Posterior cingulate gyrus (tissue), 11 donors: ENCODE results near the gene RIMKLB.
"Not testable (repeated sequence)": the region's sequence is repeated elsewhere in the genome, so short reads cannot be mapped to it uniquely, and the experiment has no call there.

Experiments
- DNase-seq, 10 donors: peaks; one replicate each; pipeline versions ENCODE4 v3.0.0 to v3.0.0-alpha.2; 2020 to 2021; ENCODE audit warnings: mixed read lengths in 3 of 10
- intact Hi-C: fragments of 100-400 bp; cut with DNase I; formaldehyde crosslinking; loops from one replicate; pipeline ENCODE4 v1.15.1; 2023

The RIMKLB gene

GRCh38 chr12:8807084-8807483 is 109.3 kb downstream of the RIMKLB start:
- DNase-seq, intact Hi-C loops: not testable (repeated sequence)

- intact Hi-C loops, DNase-seq: not testable (repeated sequence)
Observed at GRCh38 chr12:8810112-8810511, 112.3 kb downstream of the RIMKLB start.

- intact Hi-C loops = no loop called here
- DNase-seq = no peak
Observed at GRCh38 chr12:8813572-8814357, 116.0 kb downstream of the RIMKLB start.

DNA sequence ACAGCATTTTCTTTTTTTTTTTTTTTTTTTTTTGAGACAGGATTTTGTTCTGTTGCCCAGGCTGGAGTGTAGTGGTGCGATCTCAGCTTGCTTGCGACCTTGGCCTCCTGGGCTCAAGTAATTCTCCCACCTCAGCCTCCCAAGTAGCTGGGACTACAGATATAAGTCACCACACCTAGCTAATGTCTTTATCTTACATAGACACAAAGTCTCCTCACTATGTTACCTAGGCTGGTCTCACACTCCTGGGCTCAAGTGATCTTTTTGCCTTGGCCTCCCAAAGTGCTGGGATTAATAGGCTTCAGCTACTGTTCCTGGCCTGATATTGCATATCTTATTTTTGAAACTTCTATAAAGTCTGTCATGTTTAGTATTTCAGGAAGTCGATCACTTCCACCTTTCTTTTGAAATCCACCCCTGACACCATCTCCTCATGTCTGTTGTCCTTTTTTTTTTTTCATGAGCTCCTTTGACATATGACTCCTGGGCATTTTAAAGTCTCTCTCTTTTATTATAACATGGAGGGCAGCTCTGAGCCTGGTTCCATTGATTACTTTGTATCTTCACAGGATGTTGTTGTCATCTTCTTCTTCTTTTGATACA is 118.8 kb downstream of the RIMKLB start:
- DNase-seq = no peak
- intact Hi-C loops = no loop called here

GRCh38 chr12:8817856-8818255 is 120.1 kb downstream of the RIMKLB start:
- no peak for DNase-seq
- intact Hi-C loops = no loop called here

GRCh38 chr12:8818526-8818925 is 120.7 kb downstream of the RIMKLB start:
- intact Hi-C loops = no loop called here
- no peak for DNase-seq

- intact Hi-C loops = no loop called here
- no peak for DNase-seq
Observed at GRCh38 chr12:8819666-8819980, 121.8 kb downstream of the RIMKLB start.

- not testable (repeated sequence) for DNase-seq
- intact Hi-C loops = loop anchor here (5.0 kb wide), 1 partner anchor 139 kb away; no protein-coding TSS in a partner anchor
Observed at GRCh38 chr12:8820676-8821407, 123.1 kb downstream of the RIMKLB start.

- no peak for DNase-seq
- intact Hi-C loops = loop anchor here (5.0 kb wide), 1 partner anchor 139 kb away; no protein-coding TSS in a partner anchor
Observed at GRCh38 chr12:8821591-8821990, 123.8 kb downstream of the RIMKLB start.

GRCh38 chr12:8822298-8822697 is 124.5 kb downstream of the RIMKLB start, which contains the start of gene A2ML1:
TSS of gene A2ML1 (plus strand) at chr12:8822621. CDS start at chr12:8822652, 31 bp downstream.
- no peak for DNase-seq
- intact Hi-C loops = loop anchor here (5.0 kb wide), 1 partner anchor 140 kb away; no protein-coding TSS in a partner anchor

DNA sequence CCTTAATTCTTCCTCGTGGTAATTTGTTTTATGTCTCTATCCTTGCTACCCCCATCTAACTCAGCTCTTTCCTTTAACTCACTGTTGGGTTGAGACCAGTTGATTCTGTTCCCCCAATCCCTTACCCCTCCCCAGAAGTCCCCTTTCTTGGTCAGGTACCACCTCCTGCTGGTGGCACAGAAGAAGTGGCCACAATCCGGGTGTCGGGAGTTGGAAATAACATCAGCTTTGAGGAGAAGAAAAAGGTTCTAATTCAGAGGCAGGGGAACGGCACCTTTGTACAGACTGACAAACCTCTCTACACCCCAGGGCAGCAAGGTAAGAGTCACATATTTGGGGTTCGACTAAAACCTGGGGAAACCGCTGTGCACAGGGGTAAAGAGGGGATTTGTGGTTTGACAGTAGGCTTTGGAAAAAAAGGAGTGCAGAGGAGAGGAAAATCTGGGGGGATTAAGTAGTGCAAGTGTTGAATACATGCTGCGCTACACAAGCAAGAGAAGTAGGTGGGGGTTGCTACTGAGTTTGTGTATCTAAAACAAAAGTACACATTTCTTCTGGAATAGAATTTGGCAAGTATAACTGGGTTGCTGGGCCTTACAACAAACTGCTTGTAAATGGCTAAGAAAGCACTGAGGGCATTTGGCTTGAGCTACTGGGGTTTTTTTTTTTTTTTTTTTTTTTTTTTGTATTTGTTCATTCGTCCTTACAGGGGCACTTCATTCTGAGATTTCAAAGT is 125.9 kb downstream of the RIMKLB start:
- intact Hi-C loops = loop anchor here (5.0 kb wide), 1 partner anchor 141 kb away; no protein-coding TSS in a partner anchor
- peak in 4 of 10 donors; percentile 17 to 25 (median 22) for DNase-seq

DNA sequence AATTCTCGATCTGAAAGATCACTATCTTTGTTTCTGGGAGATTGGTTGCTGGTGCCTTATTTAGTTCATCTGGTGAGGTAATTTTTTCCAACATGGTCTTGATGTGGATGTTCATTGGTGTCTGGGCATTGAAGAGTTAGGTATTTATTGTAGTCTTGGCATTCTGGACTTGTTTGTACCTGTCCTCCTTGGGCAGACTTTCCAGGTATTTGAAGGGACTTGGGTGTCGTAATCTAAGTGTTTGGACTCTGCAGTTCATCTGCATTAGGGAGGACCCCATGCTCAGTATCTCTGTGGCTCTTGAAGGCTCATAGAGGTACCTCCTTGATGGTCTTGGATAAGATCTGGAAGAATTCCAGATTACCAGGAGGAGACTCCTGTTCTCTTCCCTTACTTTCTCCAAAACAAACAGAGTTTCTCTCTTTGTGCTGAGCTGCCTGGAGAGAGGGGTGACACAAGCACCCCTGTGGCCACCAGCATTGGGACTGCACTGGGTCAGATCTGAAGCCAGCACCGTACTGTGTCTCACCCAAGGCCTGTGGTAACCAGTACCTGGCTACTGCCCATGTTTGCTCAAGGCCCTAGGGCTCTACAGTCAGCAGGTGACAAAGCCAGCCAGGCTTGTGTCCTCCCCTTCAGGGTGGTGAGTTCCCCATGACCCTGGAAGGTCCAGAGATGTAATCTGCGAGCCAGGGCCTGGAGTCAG is 129.9 kb downstream of the RIMKLB start:
- intact Hi-C loops = no loop called here
- no peak for DNase-seq

- no peak for DNase-seq
- intact Hi-C loops = no loop called here
Observed at GRCh38 chr12:8828257-8829124, 130.7 kb downstream of the RIMKLB start.

GRCh38 chr12:8829125-8829518 is 131.3 kb downstream of the RIMKLB start:
- intact Hi-C loops = no loop called here

DNA sequence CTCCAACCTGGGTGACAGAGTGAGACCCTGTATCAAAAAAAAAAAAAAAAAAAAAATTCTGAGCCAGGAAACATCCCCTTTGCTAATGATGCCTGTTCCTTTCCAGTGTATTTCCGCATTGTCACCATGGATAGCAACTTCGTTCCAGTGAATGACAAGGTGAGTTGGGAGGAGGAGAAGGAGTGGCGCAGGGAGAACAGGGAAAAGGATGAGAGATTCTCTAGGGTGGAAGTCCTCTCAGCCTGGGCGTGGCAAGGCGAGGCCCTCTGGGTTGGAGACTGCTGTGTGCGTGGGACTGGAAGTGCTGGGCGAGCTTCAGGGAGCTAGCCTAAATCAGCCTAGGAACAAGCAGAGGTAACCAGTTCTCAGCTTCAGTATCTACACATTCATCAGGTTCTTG is 131.8 kb downstream of the RIMKLB start:
- DNase-seq = no peak
- intact Hi-C loops = no loop called here

More at GRCh38 chr12:8829125-8829518, 131.3 kb downstream of the RIMKLB start:
- no peak for DNase-seq

DNA sequence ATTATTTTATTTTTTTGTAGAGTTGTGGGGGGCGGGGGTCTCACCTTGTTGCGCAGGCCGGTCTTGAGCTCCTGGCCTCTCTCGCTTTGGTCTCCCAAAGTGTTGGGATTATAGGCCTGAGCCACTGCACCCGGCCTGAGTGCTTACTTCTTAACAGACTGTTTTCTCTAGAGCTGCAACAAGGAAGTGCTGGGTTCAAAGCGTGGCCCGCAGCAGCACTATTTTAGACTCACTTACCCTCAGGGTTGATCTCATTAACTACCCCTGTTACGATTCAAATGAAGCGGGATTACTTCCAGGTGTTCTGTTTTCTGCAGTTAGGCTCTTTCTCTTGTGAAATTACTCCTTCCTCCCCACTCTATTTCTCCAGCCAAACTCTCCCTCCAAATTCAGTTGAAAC is 133.3 kb downstream of the RIMKLB start:
- DNase-seq = no peak
- intact Hi-C loops = no loop called here

DNA sequence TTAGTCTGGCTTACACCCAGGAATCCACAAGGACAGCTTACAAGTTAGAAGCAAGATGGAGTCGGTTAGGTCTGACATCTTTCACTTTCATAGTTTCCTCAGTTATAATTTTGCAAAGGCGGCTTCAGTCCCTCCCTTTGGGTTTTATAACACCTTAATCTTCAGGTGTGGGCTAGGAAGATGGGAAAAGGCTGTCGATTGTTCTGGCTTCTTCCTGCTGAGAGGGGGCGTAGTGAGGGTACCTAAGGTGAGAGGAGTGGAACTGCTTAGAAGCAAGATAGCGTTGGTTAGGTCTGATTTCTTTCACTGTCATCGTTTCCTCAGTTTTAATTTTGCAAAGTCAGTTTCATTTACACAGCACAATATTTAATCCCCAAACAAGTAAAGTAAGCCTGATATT is 134.7 kb downstream of the RIMKLB start:
- no peak for DNase-seq
- intact Hi-C loops = no loop called here
